Measurements from ENCODE around the gene RBM6.
"Not testable (repeated sequence)": the region's sequence is repeated elsewhere in the genome, so short reads cannot be mapped to it uniquely, and the experiment has no call there.

Gene RBM6

DNA sequence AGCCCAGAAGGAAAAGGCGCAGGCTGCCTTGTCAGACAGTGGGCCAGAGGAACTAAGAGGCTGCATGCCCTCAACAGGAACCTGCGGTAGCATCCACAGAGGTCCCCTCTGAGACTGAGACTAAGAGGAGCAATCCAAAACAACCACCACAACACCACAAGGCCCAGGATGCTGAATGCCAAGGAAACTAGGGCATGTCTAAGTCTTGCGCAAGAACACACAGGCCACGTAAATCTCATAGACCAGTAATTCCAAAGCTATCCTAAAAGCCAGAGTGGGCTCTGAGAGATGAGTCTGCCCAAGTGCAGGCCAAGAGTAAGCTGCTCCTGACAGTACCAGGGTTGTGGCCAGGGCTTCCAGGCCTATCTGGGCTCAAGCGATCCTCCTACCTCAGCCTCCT lies 23.3 kb upstream of the RBM6 start:
- H3K4me3 ChIP-seq (ENCODE audit: low read depth, low read length): no peak overlapping the region
- no peak for DNase-seq (ENCODE audit: low read depth)
- TF ChIP-seq, protein P1, sequence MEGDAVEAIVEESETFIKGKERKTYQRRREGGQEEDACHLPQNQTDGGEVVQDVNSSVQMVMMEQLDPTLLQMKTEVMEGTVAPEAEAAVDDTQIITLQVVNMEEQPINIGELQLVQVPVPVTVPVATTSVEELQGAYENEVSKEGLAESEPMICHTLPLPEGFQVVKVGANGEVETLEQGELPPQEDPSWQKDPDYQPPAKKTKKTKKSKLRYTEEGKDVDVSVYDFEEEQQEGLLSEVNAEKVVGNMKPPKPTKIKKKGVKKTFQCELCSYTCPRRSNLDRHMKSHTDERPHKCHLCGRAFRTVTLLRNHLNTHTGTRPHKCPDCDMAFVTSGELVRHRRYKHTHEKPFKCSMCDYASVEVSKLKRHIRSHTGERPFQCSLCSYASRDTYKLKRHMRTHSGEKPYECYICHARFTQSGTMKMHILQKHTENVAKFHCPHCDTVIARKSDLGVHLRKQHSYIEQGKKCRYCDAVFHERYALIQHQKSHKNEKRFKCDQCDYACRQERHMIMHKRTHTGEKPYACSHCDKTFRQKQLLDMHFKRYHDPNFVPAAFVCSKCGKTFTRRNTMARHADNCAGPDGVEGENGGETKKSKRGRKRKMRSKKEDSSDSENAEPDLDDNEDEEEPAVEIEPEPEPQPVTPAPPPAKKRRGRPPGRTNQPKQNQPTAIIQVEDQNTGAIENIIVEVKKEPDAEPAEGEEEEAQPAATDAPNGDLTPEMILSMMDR (IDR thresholded peaks at IDR 0.05; ENCODE audit: insufficient read depth, low read depth, low read length, missing control alignments): no peak

- not testable (repeated sequence) for H3K4me3 ChIP-seq (ENCODE audit: low read depth, low read length); DNase-seq (ENCODE audit: low read depth)
These were observed 22.0 kb upstream of the RBM6 start for GRCh38 chr3:49917806-49918590.

DNA sequence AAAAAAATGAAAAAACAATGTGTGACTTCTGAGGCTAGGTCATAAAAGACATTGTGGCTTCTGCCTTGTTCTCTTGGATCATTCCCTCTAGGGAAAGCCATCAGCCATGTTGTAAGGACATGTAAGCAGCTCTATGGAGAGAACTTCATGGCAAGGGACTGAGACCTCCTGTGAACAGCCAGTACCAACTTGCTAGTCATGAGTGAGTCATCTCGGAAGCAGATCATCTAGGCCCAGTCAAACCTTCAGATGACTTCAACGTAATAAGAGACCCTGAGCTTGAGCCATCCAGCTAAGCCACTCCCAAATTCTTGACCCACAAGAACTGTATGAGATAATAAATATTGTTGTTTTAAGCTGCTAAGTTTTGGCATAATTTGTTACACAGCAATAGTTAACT lies 15.3 kb upstream of the RBM6 start:
- no peak for DNase-seq (ENCODE audit: low read depth)
- TF ChIP-seq, protein P1 (IDR thresholded peaks at IDR 0.05; ENCODE audit: insufficient read depth, low read depth, low read length, missing control alignments): no peak
- no peak overlapping the region for H3K4me3 ChIP-seq (ENCODE audit: low read depth, low read length)

GRCh38 chr3:49925485-49925884 lies 14.5 kb upstream of the RBM6 start:
- no peak overlapping the region for H3K4me3 ChIP-seq (ENCODE audit: low read depth, low read length)
- no peak for DNase-seq (ENCODE audit: low read depth)
- TF ChIP-seq, protein P1 (IDR thresholded peaks at IDR 0.05; ENCODE audit: insufficient read depth, low read depth, low read length, missing control alignments): no peak

- no peak overlapping the region for H3K4me3 ChIP-seq (ENCODE audit: low read depth, low read length)
- DNase-seq (ENCODE audit: low read depth): no peak
- TF ChIP-seq, protein P1 (IDR thresholded peaks at IDR 0.05; ENCODE audit: insufficient read depth, low read depth, low read length, missing control alignments): no peak
These were observed 13.7 kb upstream of the RBM6 start for GRCh38 chr3:49926117-49926728.

DNA sequence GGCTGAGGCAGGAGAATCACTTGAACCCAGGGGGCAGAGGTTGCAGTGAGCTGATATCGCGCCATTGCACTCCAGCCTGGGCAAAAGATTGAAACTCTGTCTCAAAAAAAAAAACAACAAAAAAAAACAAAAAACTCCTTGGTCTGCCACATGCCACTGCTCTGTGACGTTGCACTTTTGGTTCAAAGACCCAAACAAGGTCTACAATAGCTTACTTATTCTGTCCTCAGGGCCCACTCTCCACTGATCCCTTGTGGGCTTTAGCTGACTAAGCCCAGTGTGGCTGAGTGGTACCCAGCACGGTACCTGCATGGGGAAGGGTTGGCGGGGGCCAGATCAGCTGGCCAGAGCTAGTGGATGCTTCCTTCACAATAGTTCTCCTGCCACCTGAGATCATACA lies 12.2 kb upstream of the RBM6 start:
- TF ChIP-seq, protein P1 (IDR thresholded peaks at IDR 0.05; ENCODE audit: insufficient read depth, low read depth, low read length, missing control alignments): no peak
- DNase-seq (ENCODE audit: low read depth): no peak
- H3K4me3 ChIP-seq (ENCODE audit: low read depth, low read length): no peak overlapping the region

DNA sequence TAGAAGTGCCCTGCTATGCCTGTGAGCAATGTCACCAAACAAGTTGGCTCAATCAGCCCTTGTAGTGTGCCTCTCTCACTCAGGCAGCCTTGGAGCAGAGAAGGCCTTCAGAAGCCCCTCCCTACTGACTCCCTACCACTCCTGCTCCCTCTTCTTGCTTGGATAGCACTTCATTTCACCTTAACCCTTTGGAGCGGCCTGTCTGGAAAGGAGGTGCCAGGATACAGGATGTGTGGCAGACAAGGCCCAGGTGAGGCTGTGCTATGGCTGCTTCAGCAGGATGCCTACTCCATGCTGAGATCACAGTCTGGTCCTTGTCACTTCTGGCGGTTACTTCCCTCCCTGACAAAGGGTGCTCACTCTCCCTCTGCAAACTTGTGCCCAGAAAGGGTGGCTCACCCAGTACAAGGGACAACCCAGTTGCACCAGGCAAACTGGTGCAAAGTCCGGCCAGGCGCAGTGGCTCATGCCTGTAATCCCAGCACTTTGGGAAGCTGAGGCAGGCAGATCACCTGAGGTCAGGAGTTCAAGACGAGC lies 11.4 kb upstream of the RBM6 start:
- DNase-seq (ENCODE audit: low read depth): no peak
- no peak overlapping the region for H3K4me3 ChIP-seq (ENCODE audit: low read depth, low read length)
- TF ChIP-seq, protein P1 (IDR thresholded peaks at IDR 0.05; ENCODE audit: insufficient read depth, low read depth, low read length, missing control alignments): no peak
